ENCODE data around the gene ADORA3.
"Not testable (repeated sequence)": the region's sequence is repeated elsewhere in the genome, so short reads cannot be mapped to it uniquely, and the experiment has no call there.

ADORA3 gene

DNA sequence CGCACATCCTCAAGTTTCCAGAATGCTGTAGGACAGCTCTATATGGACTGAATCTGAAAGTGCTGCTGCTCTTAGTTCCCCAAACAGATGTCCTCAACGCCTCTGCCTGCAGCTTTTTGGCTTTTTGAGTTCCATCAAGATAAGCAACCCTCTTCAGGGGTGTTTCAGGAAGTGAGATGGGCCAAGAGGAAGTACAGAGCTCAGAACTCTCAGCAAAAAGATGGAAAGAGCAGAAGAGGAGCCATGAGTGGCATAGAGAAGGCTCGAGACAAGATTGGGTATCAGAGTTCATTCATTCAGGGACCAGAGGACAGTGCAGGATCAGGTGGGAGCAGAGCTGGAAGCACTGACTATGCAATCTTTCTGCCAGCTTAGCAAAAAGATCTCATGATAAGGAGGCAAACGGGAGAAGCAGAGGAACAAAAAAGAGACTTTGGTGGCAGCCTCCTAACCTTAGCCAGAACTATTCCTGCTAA lies at the start of gene ADORA3, which contains the start of gene TMIGD3:
Gene ADORA3, minus strand, starts transcription at position 49 of the 476 bp plus-strand sequence. CDS start 279 bp downstream, outside the sequence.
Gene TMIGD3, minus strand, starts transcription at position 49 of the 476 bp plus-strand sequence. CDS start 279 bp downstream, outside the sequence.
- peaks cover 45% of the 10 kb centered on the region for H3K4me1 Mint-ChIP-seq
- ATAC-seq = peak; percentile 47
- no peaks in the 10 kb centered on the region for H3K9me3 Mint-ChIP-seq
- H3K36me3 Mint-ChIP-seq = no peaks in the 10 kb centered on the region
- H3K4me3 Mint-ChIP-seq = peak within 1 kb of the TSS; percentile 22
- H3K27ac Mint-ChIP-seq = no peak within 1 kb of the TSS
- H3K27me3 Mint-ChIP-seq = no peaks in the 10 kb centered on the region

DNA sequence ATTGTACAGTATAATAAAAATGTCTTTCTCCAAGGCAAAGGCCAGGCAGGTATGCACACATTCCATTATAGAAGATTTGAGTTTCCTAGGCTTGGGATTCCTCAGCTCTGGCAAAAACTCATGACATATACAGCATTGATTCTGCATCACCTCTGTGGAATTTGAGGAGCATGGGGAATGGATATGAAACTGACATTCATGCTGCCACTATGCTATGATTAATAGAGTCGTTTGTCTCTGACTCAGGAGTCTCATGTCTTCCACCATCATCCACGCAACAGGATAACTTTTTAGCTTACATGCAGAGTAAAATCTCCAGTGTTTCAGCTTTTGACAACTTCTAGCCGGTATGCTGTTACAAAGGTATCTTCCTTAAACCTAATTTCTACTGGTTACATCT lies 49.8 kb upstream of the ADORA3 start:
- H3K27me3 Mint-ChIP-seq = no peaks in the 10 kb centered on the region
- no peaks in the 10 kb centered on the region for H3K9me3 Mint-ChIP-seq
- no peak overlapping the region for H3K27ac Mint-ChIP-seq
- no peaks in the 10 kb centered on the region for H3K36me3 Mint-ChIP-seq
- no peak overlapping the region for H3K4me3 Mint-ChIP-seq
- no peaks in the 10 kb centered on the region for H3K4me1 Mint-ChIP-seq
- ATAC-seq = no peak

DNA sequence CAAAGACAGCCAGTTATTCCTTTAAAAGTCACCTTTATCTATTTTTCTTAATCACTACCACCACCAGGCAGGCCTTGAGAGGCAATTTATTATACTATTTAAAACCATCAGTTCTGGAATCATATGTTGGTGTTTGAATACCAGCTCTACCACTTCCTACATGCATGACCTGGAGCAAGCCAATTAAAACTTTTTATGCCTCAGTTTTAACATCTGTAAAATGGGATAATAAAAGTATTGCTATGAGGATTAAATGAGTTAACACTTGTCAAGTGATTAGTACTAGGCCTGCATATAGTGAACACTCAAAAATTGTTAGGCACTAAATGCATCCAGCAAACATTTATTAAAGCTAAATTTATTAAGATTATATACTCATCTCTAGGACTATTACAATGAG lies 49.2 kb upstream of the ADORA3 start:
- Mint-ChIP-seq H3K27me3 (no peaks in the 10 kb centered on the region), H3K27ac (no peak overlapping the region), H3K36me3 (no peaks in the 10 kb centered on the region), H3K4me3 (no peak overlapping the region), H3K4me1 (no peaks in the 10 kb centered on the region), H3K9me3 (no peaks in the 10 kb centered on the region)
- ATAC-seq = no peak

DNA sequence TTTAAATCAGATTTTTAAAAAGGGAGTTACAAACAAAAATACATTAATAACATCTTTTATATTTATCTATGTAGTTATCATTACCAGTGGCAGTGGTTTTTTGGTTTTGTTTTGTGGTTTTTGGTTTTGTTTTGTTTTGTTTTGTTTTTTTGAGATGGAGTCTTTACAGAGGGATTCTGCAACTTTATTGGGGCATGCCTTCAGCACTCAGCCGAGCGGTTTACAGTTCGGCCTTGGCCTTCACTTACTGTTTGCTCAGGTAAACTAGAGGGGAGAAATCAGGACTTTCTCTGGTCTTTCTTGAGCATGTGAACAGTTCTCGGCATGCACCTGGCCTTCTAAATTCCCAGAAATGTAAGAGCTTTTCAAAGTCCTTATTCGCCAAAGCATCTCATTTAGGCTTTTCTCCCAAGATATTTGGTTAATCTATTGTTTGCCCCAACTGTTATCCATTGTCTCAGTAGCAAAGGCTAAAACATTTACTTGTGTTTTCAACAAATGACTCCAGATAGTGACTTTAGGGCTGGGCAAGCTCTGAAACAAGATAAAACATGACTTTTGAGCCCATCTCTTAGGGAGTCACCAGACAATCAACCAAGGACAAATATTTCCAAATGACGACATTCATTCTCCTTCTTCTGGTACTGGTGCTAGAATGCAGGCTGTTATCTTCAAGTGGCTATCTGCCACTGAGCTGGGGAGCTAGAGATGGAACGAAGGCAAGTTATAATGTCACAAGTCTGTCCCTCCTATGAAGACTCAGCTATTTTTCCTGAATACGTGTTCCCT lies 48.4 kb upstream of the ADORA3 start:
- Mint-ChIP-seq H3K9me3 (no peaks in the 10 kb centered on the region), H3K4me3 (no peak overlapping the region), H3K27ac (no peak overlapping the region), H3K36me3 (no peaks in the 10 kb centered on the region), H3K27me3 (no peaks in the 10 kb centered on the region), H3K4me1 (no peaks in the 10 kb centered on the region)
- ATAC-seq = no peak

DNA sequence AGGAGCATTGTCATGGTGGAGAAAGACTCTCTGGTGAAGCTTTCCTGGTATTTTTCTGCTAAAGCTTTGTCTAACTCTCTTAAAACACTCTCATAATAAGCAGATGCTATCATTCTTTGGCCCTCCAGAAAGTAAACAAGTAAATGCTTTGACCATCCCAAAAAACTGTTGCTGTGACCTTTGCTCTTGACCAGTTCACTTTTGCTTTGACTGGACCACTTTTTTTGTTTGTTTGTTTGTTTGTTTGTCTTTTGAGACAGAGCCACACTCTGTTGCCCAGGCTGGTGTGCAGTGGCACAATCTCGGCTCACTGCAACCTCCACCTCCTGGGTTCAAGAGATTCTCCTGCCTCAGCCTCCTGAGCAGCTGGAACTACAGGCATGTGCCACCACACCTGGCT lies 44.4 kb upstream of the ADORA3 start:
- not testable (repeated sequence) for H3K4me1 Mint-ChIP-seq, H3K27ac Mint-ChIP-seq, H3K36me3 Mint-ChIP-seq, ATAC-seq, H3K9me3 Mint-ChIP-seq, H3K27me3 Mint-ChIP-seq, H3K4me3 Mint-ChIP-seq

DNA sequence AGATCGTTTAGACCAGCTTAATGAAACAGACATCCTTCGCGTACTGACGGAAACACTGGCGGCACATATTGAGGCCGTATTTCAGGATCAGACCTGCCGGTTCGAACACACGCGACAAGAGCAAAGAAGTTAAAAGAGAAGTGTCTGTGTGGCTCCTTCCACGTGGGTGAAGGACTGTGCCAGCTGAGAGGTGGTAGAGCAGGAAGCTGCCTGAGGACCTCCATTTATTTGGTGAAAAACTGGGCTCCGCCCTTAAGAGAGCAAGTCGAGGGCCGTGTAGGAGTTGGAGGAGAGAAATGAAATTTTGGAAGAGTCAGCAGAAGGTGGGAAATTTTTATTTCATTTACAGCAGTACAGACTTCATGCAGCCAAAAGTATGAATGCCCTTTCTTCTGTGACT lies 38.8 kb upstream of the ADORA3 start:
- no peak for ATAC-seq
- Mint-ChIP-seq H3K4me3 (no peak overlapping the region), H3K27me3 (no peaks in the 10 kb centered on the region), H3K9me3 (peaks cover 3% of the 10 kb centered on the region), H3K4me1 (no peaks in the 10 kb centered on the region), H3K36me3 (no peaks in the 10 kb centered on the region), H3K27ac (no peak overlapping the region)

DNA sequence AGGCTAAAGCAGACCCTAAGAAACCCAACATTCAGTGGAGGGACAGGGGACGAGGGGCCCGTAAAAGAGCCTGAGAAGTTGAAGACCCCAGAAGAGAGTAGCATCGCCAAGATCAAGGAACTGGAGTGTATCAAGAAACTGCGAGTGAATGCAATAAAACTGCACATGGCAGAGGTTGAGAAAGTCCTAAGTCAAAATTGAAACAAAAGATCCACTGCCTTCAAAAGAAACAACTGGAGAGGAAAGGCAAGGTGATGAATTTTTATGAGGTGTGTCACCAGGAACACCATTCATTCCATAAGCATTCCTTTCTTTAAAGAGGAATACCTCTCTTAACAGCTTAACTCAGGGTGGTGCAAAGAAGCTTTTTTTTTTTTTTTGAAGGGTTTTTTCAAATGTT lies 38.3 kb upstream of the ADORA3 start:
- Mint-ChIP-seq H3K9me3 (peaks cover 3% of the 10 kb centered on the region), H3K4me1 (no peaks in the 10 kb centered on the region), H3K4me3 (no peak overlapping the region), H3K27me3 (no peaks in the 10 kb centered on the region), H3K36me3 (no peaks in the 10 kb centered on the region), H3K27ac (no peak overlapping the region)
- ATAC-seq = no peak

DNA sequence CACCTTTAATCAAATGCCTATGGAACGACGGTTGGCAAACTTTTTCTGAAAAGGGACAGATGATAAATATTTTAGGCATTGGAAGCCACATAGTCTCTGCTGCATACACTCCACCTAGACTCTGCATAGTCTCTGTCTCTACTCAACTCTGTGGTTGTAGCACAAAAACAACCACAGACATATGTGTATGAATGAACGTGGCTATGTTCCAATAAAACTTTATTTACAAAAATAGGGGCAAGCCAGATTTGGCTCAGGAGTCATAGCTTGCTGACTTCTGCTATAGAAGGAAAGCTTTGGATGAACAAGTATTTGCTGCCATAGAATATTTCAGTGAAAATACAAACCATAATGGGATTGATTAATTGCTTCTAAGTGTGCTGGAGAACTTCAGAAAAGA lies 37.5 kb upstream of the ADORA3 start:
- Mint-ChIP-seq H3K27ac (no peak overlapping the region), H3K4me3 (no peak overlapping the region), H3K9me3 (no peaks in the 10 kb centered on the region), H3K36me3 (no peaks in the 10 kb centered on the region), H3K27me3 (no peaks in the 10 kb centered on the region), H3K4me1 (no peaks in the 10 kb centered on the region)
- no peak for ATAC-seq

DNA sequence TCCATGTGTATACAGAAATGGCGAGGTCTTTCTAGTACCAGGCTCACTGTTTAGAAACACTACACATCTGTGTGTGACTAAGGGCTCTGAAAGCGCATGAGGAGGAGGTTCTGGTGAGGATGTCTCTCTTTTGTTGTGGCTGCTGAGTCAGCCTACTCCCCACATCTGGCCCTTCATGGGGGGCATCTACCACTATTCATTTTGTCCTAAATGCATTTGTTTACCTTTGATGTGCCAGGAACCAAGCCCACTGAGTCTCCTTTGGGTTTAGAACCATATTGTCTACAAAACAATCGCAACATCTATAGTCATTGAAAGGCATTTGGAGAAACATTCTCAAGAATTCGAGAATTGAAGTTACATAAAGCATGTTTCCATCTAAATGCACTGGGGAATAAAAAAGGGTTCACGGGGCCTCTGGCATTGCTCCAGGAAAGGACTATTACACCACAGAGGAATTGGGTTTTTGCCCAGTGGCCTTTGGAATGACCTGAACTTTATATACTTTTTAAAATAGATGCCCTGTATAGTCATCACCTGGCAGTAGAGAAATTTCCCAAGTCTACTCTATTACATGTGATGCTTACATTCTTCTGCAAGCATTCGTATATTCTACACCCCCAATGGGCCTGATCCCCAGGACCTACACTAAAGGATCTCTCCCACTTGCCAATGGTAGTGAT lies 35.1 kb upstream of the ADORA3 start:
- no peaks in the 10 kb centered on the region for H3K4me1 Mint-ChIP-seq
- H3K4me3 Mint-ChIP-seq = no peak overlapping the region
- no peaks in the 10 kb centered on the region for H3K36me3 Mint-ChIP-seq
- no peak overlapping the region for H3K27ac Mint-ChIP-seq
- no peaks in the 10 kb centered on the region for H3K9me3 Mint-ChIP-seq
- no peak for ATAC-seq
- H3K27me3 Mint-ChIP-seq = no peaks in the 10 kb centered on the region

DNA sequence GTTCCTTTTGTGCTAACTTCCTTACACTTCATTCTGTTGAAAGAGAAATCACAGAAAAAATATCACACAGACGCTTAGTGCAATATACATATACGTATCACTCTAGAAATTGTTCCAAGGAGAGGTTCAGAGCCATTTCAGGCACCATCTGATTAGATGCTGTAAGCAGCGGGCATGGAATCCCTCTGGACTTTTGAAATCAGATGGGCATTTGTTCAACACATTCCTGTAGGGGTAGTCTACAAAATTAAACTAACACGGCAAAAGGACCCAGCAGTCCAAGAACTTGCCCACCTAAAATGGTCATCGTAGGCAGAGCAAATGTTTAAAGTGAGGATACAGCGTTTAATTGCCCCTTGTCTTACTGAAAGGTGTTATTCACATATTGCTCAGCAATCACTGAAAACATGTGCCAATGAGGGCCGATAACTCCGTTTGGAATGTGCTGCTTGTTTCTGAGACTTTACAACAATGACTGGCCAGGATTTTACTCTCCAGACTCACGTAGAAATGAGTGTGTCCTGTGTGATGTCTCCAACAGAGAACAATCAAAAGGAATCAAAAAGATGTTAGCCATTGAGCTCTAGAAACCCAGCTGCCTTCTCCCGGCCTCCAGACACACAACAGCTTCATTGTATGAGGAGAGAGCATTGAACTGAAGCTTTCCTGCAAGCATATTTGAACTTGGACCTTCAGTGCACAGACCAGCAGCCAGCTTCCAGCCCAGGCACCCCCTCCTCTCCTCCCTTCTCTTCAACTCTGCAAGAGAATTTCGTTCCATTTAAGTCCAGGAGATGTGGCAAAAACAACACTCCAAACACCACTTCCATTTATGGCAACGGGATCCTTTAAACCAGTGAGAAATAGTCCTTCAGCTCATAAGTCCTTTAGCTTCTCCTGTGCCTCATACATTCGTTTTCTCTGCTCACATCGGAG lies 32.1 kb upstream of the ADORA3 start:
- Mint-ChIP-seq H3K4me1 (no peaks in the 10 kb centered on the region), H3K27ac (no peak overlapping the region), H3K27me3 (peaks cover 8% of the 10 kb centered on the region), H3K4me3 (no peak overlapping the region), H3K36me3 (no peaks in the 10 kb centered on the region), H3K9me3 (peaks cover 5% of the 10 kb centered on the region)
- ATAC-seq = no peak

DNA sequence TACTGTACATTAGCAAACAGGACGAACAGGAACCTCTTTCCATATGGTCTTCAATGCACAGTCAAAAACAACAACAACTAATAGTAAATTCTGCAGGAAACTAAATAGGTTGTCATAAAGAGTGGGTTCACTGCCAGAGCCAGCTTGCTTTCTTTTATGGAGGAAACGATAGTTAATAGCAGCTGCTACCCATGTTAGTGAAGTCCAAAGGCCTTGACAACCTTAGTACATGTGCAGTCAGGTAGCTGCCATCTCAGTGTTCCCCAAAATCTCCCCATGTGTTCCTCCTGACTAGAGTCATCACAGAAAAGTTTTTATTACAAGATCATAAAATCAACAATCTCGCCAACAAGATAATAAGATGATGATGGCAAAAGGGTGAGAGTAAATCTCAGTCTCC lies 16.6 kb upstream of the ADORA3 start:
- H3K4me1 Mint-ChIP-seq = peaks cover 38% of the 10 kb centered on the region
- no peaks in the 10 kb centered on the region for H3K9me3 Mint-ChIP-seq
- ATAC-seq = no peak
- no peaks in the 10 kb centered on the region for H3K27me3 Mint-ChIP-seq
- no peaks in the 10 kb centered on the region for H3K36me3 Mint-ChIP-seq
- H3K4me3 Mint-ChIP-seq = no peak overlapping the region
- H3K27ac Mint-ChIP-seq = peak overlapping the region; percentile 60

DNA sequence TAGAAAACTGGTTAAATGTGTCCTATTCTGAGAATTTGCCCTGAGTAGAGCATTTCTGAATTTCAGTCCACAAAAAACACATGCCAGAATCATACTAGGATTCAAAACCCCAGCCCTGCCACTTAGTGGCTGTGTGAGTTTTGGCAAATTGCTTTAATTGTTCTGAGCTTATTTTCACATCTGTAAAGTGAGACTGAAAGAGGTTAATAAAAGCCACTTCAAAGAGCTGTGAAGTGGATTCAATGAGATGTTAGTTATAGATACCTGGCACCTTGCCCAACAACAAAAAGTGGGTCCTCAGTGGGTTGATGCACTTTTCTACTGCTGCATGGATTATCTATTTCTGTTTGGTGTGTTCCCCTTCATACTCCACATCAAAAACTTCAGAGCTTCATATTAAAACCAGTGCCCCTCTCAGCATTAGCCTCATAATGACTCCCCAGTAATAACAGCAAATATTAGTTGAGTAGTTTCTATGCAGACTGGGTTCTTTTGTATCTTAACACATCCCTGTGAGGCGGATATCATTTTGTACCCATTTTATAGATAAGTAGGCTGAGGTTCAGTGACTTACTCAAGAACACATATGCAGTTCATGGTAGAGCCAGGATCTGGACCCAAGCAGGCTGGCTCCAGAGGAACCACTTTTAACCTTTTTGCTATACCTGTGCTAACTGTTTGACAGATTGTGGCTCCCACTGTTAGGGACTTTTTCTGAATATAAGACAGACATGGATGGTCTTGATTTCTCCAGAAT lies 14.2 kb upstream of the ADORA3 start:
- Mint-ChIP-seq H3K27ac (peak overlapping the region; percentile 96), H3K4me1 (peaks cover 55% of the 10 kb centered on the region), H3K36me3 (no peaks in the 10 kb centered on the region), H3K4me3 (no peak overlapping the region), H3K9me3 (no peaks in the 10 kb centered on the region), H3K27me3 (no peaks in the 10 kb centered on the region)
- ATAC-seq = no peak

DNA sequence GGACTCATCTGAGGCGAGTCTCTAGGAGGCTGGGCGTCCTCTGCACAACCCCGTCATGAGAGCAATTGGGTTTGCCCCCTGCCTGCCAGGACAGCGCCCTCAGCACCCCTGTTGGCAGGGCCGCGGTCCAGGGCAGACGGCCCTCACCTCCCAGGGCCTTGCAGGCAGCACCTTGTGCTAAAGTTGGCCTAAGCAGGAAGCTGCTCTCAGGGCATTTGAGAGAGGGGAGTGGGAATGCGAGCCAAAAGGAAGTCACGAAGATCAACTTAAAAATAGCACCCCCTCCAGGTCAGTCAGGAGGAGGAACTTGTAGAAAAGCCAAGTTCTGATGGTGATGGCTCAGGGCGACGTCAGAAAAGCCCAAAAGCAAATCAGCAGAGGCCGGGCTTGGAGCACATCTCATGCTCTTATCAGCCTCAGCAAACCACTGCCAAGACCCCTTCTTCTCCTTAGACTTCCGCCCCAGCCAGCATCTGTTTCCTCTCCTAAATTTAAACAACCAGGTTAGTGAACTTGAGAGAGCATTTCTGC lies 12.6 kb upstream of the ADORA3 start:
- no peaks in the 10 kb centered on the region for H3K36me3 Mint-ChIP-seq
- peaks cover 55% of the 10 kb centered on the region for H3K4me1 Mint-ChIP-seq
- H3K9me3 Mint-ChIP-seq = no peaks in the 10 kb centered on the region
- peak overlapping the region; percentile 83 for H3K4me3 Mint-ChIP-seq
- H3K27ac Mint-ChIP-seq = peak overlapping the region; percentile 96
- ATAC-seq = peak; percentile 87
- H3K27me3 Mint-ChIP-seq = no peaks in the 10 kb centered on the region

DNA sequence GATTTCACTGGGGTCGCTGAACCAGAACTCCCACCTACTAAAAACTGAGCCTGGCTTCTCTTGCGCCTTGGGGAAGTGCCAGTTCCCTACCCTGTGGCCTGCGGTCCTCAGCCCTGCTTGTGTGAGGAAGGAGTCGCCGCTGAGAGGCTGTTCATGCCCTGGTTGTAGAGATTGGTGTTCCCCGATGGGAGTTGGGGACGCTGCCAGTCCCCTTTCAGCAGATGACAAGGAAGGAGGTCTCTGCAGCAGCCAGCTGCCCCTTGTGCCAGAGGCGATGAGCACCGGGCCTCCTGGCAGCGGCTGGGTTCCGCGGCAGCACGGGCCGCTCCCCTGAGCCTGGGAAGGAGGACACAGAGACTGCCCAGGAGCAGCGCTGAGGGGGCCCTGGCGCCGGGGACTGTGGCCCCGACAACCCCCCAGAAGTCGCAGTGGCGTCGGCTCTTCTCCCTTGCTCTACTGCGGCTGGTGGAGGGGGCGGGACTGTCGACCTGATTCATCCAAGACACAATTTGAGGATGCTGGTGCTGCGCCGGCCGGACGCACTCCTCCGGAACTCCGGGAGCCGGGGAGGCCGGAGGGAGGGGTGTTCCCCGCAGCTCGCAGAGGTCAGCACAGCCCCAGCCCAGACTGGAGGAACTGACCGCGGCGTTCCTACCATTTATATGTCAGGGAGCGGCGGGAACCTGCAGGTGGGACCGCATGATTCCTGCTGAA lies 12.0 kb upstream of the ADORA3 start:
- Mint-ChIP-seq H3K4me1 (peaks cover 55% of the 10 kb centered on the region), H3K36me3 (no peaks in the 10 kb centered on the region), H3K4me3 (peak overlapping the region; percentile 83), H3K27me3 (no peaks in the 10 kb centered on the region), H3K27ac (peak overlapping the region; percentile 96), H3K9me3 (no peaks in the 10 kb centered on the region)
- peak; percentile 58 for ATAC-seq
